T47D (cell line): ENCODE data around the gene BEX2.
"Not testable (repeated sequence)": the region's sequence is repeated elsewhere in the genome, so short reads cannot be mapped to it uniquely, and the experiment has no call there.

Experiments used
- DNase-seq, 2 experiments: peaks; one replicate each; pipeline versions ENCODE4 v3.0.0 to v3.0.0-alpha.2; 2011 to 2012; ENCODE audit warnings: low read depth in 1 of 2, low spot score in 1 of 2
- JUND ChIP-seq: IDR thresholded peaks from 2 replicates; pipeline ENCODE4 v1.6.1; 2012; ENCODE audit warnings: low read depth
- in situ Hi-C: cut with HindIII; loops from 2 replicates; pipeline ENCODE4 v1.10.0; 2016; ENCODE audit warnings: low sequenced_read_pairs, low pct_unique_long_range_greater_than_20kb

Gene BEX2

GRCh38 chrX:103311399-103311780 is 600 bp upstream of the BEX2 start:
- in situ Hi-C loops, result no loop called here
- DNase-seq, result no peak
- no peak for TF ChIP-seq JUND

DNA sequence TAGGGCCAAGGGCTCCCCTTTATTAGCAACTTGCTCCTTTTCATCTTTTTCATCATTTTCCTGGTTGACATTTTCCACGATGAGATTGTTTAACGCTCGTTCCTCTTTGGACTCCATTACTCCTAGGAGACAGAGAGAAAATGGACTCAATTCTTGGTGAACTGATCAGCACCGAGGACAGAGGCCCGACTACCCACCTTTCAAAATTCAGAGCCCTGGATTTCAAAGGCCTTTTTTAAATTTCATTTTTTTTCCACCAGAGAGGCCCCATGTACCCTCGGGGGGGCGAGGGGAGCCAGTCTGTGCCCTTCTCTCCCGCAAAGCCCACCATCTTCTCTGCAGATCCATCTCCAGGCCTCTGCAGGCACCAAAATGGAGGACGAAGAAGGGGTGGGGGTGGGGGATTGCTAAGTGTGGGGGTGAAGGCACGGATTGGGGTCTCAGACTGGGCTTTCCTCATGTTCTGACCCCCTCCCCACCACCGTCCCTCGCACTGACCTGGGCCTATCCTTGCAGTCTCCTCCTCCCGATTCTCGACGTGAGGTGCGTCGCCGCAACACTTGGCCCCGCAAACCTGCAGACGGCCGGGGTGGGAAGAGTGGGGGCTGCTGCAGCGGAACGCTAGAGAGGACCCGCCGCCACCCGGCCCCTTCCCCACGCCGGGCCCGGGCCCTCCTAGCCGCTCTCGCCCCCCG is 783 bp downstream of the BEX2 start:
- DNase-seq, result no peak
- in situ Hi-C loops, result no loop called here
- TF ChIP-seq JUND, result no peak

- DNase-seq, in situ Hi-C loops: not testable (repeated sequence)
Measured at GRCh38 chrX:103305666-103306065, 5.1 kb downstream of the BEX2 start.

DNA sequence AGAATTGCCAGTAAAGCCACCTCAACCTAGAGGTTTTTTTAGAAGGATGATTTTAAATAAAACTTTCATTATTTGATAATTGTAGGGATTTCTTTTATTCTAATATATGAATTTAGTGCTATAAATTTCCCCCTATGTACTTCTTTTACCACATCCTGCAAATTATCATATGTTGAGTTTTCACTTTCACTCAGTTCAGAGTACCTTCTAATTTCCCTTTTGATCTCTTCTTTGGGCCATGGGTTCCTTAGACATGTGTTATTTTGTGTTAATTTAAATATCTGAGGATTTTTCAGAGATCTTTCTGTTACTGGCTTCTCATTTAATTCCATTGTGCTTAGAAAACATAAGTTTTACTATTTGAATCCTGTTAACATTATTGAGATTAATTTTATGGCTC is 6.1 kb downstream of the BEX2 start:
- DNase-seq, result no peak
- no peak for TF ChIP-seq JUND

DNA sequence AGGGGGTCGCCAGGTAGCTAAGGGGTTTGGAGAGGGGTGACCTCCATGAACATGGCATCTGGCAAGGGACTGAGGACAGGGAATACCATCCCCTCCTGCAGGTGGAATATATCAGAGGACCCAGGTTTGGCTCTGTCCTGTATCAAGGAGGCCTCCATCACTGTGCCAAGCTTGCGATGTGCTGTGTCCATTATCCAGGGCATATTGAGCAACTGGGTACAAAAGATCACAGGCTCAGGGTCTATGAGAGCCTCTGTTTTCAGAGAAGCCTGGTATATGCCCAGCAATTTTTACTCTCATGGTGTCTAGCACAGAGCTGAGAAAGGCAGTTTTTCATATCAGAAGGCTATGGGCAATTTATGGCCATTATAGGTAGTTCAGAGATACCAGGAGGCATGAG is 17.7 kb downstream of the BEX2 start:
- in situ Hi-C loops, result no loop called here
- TF ChIP-seq JUND, result no peak
- DNase-seq, result no peak

More for the DNA sequence above, 6.1 kb downstream of the BEX2 start:
- in situ Hi-C loops, result no loop called here

GRCh38 chrX:103279624-103280023 is 31.2 kb downstream of the BEX2 start:
- in situ Hi-C loops, result no loop called here
- no peak for TF ChIP-seq JUND
- DNase-seq, result no peak

GRCh38 chrX:103276581-103277002 is 34.2 kb downstream of the BEX2 start, which contains the start of gene TCEAL5:
Gene TCEAL5 (minus strand): TSS chrX:103276750. CDS start chrX:103274563, 2,187 bp downstream.
- in situ Hi-C loops, result no loop called here
- no peak for TF ChIP-seq JUND
- no peak for DNase-seq

DNA sequence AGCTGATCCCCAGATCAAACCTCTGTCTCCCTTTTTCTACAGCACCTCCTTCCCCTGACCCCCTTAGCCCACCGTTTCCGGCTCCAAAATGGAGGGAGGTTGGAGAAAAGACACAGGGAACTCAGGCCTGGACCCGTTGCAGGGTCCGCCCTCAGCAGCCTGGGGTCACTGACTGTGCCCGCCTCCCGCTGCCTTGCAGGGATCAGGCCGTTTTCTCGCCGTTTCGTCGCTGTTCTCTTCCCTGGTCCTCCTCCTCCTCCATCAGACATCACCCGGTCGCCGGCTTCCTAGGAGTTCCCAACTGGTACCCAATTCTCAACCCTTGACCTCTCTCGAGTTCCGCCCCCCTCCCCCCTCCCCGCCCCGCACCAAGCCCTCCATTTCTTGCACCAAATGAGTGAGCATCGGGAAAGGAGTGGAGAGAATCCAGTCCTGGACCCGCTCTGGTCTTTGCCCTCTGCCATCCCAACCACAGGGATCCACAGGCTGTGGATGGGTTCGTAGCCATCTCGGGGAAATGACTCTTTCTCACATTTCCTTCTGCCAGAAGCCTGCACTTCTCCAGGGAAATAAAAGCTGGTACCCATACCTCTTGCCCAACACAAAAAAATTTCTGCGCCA is 34.7 kb downstream of the BEX2 start:
- no peak for DNase-seq

DNA sequence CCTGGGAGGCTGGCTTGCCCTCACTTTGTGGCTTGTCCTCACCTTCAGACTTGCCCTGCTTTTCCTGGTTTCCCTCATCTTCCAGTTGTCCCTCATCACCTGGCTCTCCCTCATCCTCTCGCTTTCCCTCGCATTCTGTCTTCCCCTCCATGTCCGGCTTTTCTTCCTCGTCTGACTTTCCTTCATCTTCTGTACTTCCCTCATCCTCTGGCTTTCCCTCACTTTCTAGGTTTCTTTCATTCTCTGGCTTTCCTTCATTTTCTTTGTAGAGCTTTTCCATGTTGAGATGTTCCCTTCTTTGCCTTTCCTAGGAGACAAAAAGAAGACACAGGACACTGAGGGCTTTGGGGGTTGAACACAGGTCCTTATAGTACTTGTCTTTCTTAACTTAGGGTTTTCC is 36.5 kb downstream of the BEX2 start:
- no peak for DNase-seq
- TF ChIP-seq JUND, result no peak
- in situ Hi-C loops, result no loop called here

More for the DNA sequence above, 34.7 kb downstream of the BEX2 start:
- in situ Hi-C loops, result no loop called here
- TF ChIP-seq JUND, result no peak
